ENCODE data around the gene PAQR3.

PAQR3 gene

GRCh38 chr4:78971326-78971725 lies 32.1 kb upstream of the PAQR3 start:
- TF ChIP-seq OSR1 (CRISPR knock-in tag; IDR thresholded peaks at IDR 0.05) (no peak), ZFP3 (CRISPR knock-in tag; IDR thresholded peaks at IDR 0.05) (no peak), ZNF70 (CRISPR knock-in tag; IDR thresholded peaks at IDR 0.05) (no peak), ISL1 (CRISPR knock-in tag; IDR thresholded peaks at IDR 0.05) (no peak), TOX (CRISPR knock-in tag; IDR thresholded peaks at IDR 0.05; ENCODE audit: borderline replicate concordance) (no peak), SNAI2 (CRISPR knock-in tag; IDR thresholded peaks at IDR 0.05) (no peak), PATZ1 (CRISPR knock-in tag; IDR thresholded peaks at IDR 0.05; ENCODE audit: borderline replicate concordance) (no peak), ZNF8 (CRISPR knock-in tag; IDR thresholded peaks at IDR 0.05) (no peak), TSHZ2 (CRISPR knock-in tag; IDR thresholded peaks at IDR 0.05) (no peak), CREB5 (CRISPR knock-in tag; IDR thresholded peaks at IDR 0.05; ENCODE audit: low read depth) (no peak), ZFP30 (CRISPR knock-in tag; IDR thresholded peaks at IDR 0.05) (no peak), ZC3H10 (CRISPR knock-in tag; IDR thresholded peaks at IDR 0.05) (no peak)
- no peak for ATAC-seq

GRCh38 chr4:78962597-78963115 lies 23.4 kb upstream of the PAQR3 start:
- TF ChIP-seq PATZ1 (CRISPR knock-in tag; IDR thresholded peaks at IDR 0.05; ENCODE audit: borderline replicate concordance) (no peak), ESRRG (CRISPR knock-in tag; IDR thresholded peaks at IDR 0.05) (no peak), CREB5 (CRISPR knock-in tag; IDR thresholded peaks at IDR 0.05; ENCODE audit: low read depth) (no peak)
- no peak for ATAC-seq

GRCh38 chr4:78960926-78961325 lies 21.7 kb upstream of the PAQR3 start:
- no peak for ATAC-seq

More at GRCh38 chr4:78960926-78961325, 21.7 kb upstream of the PAQR3 start:
- TF ChIP-seq ZNF565 (CRISPR knock-in tag; conservative IDR thresholded peaks at IDR 0.05; ENCODE audit: low read depth) (no peak), ZC3H10 (CRISPR knock-in tag; IDR thresholded peaks at IDR 0.05) (no peak), OSR1 (CRISPR knock-in tag; IDR thresholded peaks at IDR 0.05) (no peak), ZFP30 (CRISPR knock-in tag; IDR thresholded peaks at IDR 0.05) (no peak), TOX (CRISPR knock-in tag; IDR thresholded peaks at IDR 0.05; ENCODE audit: borderline replicate concordance) (no peak), ESRRG (CRISPR knock-in tag; IDR thresholded peaks at IDR 0.05) (no peak), TSHZ2 (CRISPR knock-in tag; IDR thresholded peaks at IDR 0.05) (no peak), PPARA (CRISPR knock-in tag; IDR thresholded peaks at IDR 0.05; ENCODE audit: borderline replicate concordance) (no peak), SNAI2 (CRISPR knock-in tag; IDR thresholded peaks at IDR 0.05) (no peak), GLIS3 (CRISPR knock-in tag; IDR thresholded peaks at IDR 0.05) (no peak), BACH2 (CRISPR knock-in tag; IDR thresholded peaks at IDR 0.05; ENCODE audit: borderline replicate concordance) (no peak), TCF4 (CRISPR knock-in tag; IDR thresholded peaks at IDR 0.05; ENCODE audit: borderline replicate concordance) (no peak), PATZ1 (CRISPR knock-in tag; IDR thresholded peaks at IDR 0.05; ENCODE audit: borderline replicate concordance) (no peak), CSRNP3 (CRISPR knock-in tag; IDR thresholded peaks at IDR 0.05) (no peak), RARB (CRISPR knock-in tag; IDR thresholded peaks at IDR 0.05) (no peak), ARNTL (CRISPR knock-in tag; IDR thresholded peaks at IDR 0.05; ENCODE audit: borderline replicate concordance, low read depth) (no peak)

All from SK-N-SH treated with all-trans-retinoic acid at 6 μM for 48 hours (cell line).